LNCaP clone FGC (cell line): ENCODE data around the gene RBM44.

ENCODE experiments used
- DNase-seq: peaks from one replicate; pipeline ENCODE4 v3.0.0-alpha.2; 2011; ENCODE audit warnings: low read depth
- H3K4me3 ChIP-seq: 2 replicates; pipeline ENCODE4 v1.5.1; 2011; ENCODE audit warnings: mild to moderate bottlenecking, low read depth, low read length, control low read depth
- TF ChIP-seq, protein P1 (sequence below): IDR thresholded peaks from 2 replicates; pipeline ENCODE4 v1.5.1; 2012; ENCODE audit warnings: mild to moderate bottlenecking; ENCODE audit not compliant: control insufficient read depth, insufficient read depth; ENCODE audit errors: extremely low read depth

Gene RBM44

DNA sequence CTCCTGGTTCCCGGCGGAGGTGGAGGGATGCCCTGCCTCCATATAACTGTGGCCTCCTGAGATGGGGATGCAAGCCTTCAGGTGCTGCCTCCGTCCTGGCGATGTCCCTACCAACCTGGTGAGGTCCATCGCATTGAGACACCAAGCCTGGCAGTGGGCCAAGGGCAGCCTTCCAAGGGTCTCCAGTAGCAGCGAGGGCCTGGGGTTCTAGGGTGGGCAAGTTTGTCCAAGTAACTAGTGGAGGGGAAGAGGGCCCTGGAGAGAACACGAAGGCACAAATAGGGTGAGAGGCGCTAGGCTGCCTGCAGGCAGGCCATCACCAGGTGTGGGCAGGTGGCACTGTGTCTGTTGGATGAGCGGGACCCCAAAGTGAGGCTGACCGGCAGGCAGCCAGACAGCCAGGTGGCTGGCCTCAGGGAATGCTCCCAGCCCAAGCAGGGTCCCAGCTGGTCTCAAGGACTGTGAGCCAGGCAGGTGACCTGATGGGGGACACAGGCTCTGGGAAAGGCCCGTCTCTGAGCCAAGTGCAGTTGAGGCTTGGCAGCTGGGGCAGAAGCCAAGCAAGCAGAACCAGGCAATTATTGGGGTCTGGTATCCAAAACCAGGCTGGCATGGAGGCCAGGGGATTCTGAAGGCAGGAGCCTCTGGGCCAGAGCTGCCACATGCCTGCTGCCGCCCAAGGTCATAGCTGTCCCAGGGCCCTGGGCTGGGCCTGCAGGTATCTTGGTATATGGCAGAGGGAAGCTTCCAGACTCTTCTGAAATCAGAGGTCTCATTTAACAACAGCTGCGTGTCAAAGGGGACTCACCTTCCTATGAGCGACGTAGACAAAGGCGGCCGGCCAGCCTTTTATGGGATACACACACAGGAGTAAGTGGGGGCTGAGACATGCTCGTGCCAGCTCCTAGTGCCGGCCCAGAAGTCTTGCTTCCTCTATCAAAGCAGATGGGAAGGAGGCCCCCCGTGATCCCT lies 84.2 kb downstream of the RBM44 start:
- DNase-seq = no peak
- H3K4me3 ChIP-seq = no peak overlapping the region
- TF ChIP-seq, protein P1, sequence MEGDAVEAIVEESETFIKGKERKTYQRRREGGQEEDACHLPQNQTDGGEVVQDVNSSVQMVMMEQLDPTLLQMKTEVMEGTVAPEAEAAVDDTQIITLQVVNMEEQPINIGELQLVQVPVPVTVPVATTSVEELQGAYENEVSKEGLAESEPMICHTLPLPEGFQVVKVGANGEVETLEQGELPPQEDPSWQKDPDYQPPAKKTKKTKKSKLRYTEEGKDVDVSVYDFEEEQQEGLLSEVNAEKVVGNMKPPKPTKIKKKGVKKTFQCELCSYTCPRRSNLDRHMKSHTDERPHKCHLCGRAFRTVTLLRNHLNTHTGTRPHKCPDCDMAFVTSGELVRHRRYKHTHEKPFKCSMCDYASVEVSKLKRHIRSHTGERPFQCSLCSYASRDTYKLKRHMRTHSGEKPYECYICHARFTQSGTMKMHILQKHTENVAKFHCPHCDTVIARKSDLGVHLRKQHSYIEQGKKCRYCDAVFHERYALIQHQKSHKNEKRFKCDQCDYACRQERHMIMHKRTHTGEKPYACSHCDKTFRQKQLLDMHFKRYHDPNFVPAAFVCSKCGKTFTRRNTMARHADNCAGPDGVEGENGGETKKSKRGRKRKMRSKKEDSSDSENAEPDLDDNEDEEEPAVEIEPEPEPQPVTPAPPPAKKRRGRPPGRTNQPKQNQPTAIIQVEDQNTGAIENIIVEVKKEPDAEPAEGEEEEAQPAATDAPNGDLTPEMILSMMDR = no peak

DNA sequence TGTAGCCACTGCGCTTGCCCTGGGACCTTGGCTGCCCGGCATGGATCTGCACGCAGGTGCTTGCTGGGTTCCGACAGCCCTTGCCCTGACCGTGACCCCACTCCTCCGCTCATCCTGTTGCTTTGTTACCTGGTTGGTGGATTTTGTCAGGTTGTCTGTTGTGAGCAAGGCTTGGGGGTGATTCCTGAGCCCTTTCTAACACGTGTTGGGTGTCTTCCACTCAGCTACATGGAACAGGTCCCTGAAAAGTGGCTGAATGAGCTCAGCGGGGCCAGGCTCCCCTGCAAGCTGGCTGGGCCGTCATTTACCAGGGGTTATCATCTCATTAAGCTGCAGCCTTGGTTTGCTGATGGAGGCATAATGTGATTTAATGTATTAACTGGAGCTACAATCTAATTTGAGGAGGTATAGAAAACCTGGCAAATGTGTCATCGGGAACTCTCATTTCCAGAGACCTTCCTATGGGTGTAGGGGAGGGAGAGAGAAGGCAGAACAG lies 85.4 kb downstream of the RBM44 start:
- TF ChIP-seq, protein P1 = no peak
- no peak for DNase-seq
- H3K4me3 ChIP-seq = no peak overlapping the region

DNA sequence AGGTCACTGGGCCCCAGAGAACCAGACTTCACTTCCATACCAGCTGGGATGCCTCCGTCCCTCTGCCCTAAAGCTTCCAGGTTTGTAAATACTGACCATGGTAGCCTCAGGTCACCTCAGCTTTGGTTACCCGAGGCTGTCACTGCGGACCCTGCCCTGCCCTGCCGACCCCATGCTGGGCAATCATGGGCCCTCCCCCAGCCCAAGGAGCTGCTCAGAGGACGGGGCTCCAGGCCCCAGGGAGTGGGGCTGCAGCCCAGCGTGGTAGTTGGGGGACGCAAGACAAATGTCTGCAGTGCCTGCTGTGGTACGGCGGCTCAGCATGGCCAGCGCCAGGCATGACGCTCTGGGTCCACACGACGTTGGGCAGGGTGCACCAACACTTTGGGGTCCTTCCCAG lies 86.1 kb downstream of the RBM44 start:
- no peak overlapping the region for H3K4me3 ChIP-seq
- TF ChIP-seq, protein P1 = no peak
- DNase-seq = no peak

DNA sequence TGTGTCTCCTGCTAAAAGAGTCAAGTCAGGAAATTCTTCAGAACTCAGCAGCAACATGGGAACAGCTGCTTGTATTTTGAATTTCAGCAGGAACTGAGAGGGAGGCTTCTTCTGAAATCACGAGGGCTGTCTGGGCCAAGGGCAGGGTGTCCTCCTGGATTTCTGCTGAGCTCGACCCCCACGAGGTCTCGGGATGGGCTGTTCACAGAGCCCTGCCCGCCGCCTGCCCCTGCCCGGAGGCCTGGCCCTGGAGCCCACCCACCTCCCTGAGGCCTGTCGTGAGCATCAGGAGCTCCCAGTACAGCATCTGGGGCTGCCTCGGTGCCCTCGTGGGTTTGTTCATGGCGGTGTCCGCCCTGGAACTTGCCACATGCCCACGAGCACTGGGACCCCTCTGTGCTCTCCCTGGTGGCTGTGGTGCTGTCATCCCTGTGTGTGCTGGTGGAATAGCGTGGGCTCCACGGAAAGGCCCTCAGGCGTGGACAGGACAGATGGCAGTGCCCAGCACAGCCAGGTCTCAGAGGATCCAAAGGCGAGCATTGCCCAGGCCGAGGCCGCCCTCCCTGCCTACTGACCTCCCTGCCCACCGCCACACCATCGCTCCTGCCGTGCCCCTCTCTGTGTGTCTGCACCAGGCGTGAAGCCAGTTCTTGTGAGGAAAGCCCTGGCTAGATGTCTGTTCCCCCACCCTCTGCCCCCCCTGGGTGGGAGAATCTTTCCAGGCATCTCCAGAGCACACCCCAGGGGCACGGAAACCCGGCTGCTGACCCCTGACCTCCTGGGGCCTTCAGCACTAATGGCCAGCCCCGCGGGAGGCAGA lies 86.7 kb downstream of the RBM44 start:
- no peak overlapping the region for H3K4me3 ChIP-seq
- DNase-seq = no peak
- TF ChIP-seq, protein P1 = no peak

DNA sequence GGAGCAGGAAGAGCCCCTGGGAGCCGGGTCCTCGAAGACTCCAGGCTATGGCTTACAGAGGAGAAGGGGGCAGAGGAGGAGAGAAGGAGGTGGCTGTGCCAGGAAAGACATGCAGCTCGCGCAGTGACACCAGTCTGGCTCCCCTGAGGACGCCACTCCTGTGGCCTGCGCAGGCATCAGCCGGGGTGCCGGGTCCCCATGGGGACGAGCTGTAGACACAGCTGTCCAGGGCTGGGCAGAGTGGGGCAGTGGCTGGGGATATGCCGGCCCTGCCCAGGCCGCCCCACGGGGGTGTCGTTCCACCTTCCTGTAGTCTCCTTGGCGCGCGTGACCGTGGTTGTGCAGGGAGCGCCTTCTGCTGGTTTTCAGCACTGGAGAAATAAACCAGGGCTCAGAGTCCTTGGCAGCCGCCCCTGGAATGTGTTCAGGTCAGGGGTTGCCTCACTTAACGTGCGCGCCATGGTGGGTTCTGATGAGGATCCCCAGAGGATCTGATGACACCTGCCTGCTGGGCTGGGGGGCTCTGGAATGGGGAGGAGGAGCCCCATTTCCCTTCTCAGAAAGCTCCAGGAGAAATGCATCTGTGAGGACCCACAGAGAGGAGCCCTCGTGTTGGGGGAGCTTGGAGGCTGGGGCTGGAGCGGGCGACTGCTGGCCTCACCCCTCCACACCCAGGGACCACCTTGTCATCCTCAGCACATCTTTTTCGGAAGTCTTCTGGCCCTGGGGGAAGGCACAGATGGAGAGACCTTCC lies 87.5 kb downstream of the RBM44 start:
- no peak overlapping the region for H3K4me3 ChIP-seq
- TF ChIP-seq, protein P1 = no peak
- no peak for DNase-seq

DNA sequence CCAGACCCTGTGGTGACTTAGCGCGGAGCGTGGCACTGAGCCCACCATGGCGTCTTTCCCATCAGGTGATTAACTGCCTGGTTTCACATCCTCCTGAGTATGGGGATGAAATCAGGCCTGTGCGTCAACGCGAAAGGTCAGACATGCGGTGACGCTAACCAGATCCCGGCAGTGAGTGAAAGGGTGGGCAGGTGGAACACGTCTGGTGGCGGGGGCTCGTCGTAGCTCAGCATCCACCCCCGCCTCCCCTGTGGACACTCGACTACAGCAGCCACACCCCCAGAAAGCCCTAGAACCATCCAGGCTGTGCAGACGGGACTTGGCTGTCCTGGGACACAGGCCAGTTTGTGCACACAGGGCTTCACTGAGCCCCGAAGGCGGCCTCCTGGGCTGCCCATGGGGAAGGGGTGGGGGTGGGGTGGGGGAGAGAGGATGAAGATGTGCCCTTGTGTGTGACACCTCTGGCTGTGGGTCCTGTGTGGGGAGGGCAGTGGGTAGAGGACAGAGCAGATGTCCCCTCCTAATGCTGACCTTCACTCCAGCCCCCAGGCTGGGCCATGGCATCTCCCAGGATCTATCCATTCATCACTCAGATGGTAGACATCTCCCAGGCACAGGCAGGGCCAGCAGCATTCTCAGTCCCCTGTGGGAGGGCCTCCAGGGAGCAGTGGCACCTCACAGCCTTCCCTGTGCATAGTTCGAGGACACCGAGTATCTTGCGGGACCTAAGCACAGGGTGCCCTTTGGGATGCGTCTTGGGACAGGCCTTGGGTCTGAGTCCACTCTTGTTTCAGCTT lies 88.3 kb downstream of the RBM44 start:
- H3K4me3 ChIP-seq = no peak overlapping the region
- DNase-seq = no peak
- TF ChIP-seq, protein P1 = no peak
